Endothelial cell of umbilical vein (primary cell): ENCODE results near the gene CDKN2B-AS1. TPM values are rescaled to one million over a fixed set of nuclear protein-coding genes. Genes with fewer than 3 reads are reported as not detected.

Experiments used
- BruUV-seq: library from RNA; stranded (reverse); fragments of 400-500 nt; replicated peaks from 2 replicates; lab custom pipeline; 2021; lab: Mats Ljungman, UMichigan
- CTCF ChIA-PET: fragments of 300-600, 350-600 bp; sonication (Branson Sonifier 250); formaldehyde crosslinking; loops from one replicate; lab custom pipeline; 2021; ENCODE audit warnings: antibody characterized with exemption, inconsistent platforms; lab: Charles Lee
- POLR2A ChIA-PET: fragments of 300-600, 350-600 bp; sonication (Branson Sonifier 250); formaldehyde crosslinking; loops from one replicate; lab custom pipeline; 2021; ENCODE audit warnings: antibody characterized with exemption, inconsistent platforms; lab: Charles Lee
- DNase-seq: peaks from one replicate; pipeline ENCODE4 v3.0.0-alpha.2; 2011; ENCODE audit warnings: low read depth, low spot score
- FAIRE-seq: peaks from 2 replicates; lab custom pipeline; 2011; peaks lifted over from hg19 to GRCh38; lab: Jason Lieb, UNC
- H2AFZ ChIP-seq: 2 replicates; pipeline ENCODE4 v1.6.0; 2012; ENCODE audit warnings: low read depth, low read length, control low read depth, inconsistent platforms
- H3K27ac ChIP-seq: 2 replicates; pipeline ENCODE4 v1.5.1; 2011; ENCODE audit warnings: low read depth, mild to moderate bottlenecking, control low read depth, low read length, moderate library complexity; ENCODE audit not compliant: insufficient read depth
- H3K27me3 ChIP-seq, 2 experiments: 2 replicates each; pipeline versions ENCODE4 v1.6.0 to v1.6.1; 2011; ENCODE audit warnings: low read length in 2 of 2, mixed read lengths in 1 of 2; ENCODE audit not compliant: control insufficient read depth in 2 of 2, insufficient read depth in 2 of 2
- H3K36me3 ChIP-seq, 2 experiments: 2 replicates in 1 of 2; 3 replicates in 1 of 2; pipeline ENCODE4 v1.5.1; 2011; ENCODE audit warnings: low read length in 2 of 2, mild to moderate bottlenecking in 1 of 2, moderate library complexity in 1 of 2; ENCODE audit not compliant: control insufficient read depth in 2 of 2, insufficient read depth in 2 of 2; ENCODE audit errors: extremely low read depth in 1 of 2
- H3K4me1 ChIP-seq: 3 replicates; pipeline ENCODE4 v1.5.1; 2011; ENCODE audit warnings: mild to moderate bottlenecking, low read length; ENCODE audit not compliant: control insufficient read depth, insufficient read depth; ENCODE audit errors: extremely low read depth
- H3K4me2 ChIP-seq: 2 replicates; pipeline ENCODE4 v1.6.1; 2011; ENCODE audit warnings: low read length, control low read depth, mixed read lengths; ENCODE audit not compliant: insufficient read depth
- H3K4me3 ChIP-seq, 3 experiments: fragments of 200-600 bp in 1 of 3; sonication (generic), shearing (Covaris generic) in 1 of 3; replicated peaks in 1 of 3; 2 replicates each; pipeline ENCODE4 v1.5.1; 2011 to 2016; ENCODE audit warnings: control low read depth in 3 of 3, low read length in 3 of 3, mild to moderate bottlenecking in 2 of 3, inconsistent platforms in 1 of 3, low read depth in 1 of 3, moderate library complexity in 1 of 3; ENCODE audit not compliant: insufficient read depth in 1 of 3
- H3K79me2 ChIP-seq: 2 replicates; pipeline ENCODE4 v1.6.0; 2012; ENCODE audit warnings: low read length, inconsistent platforms; ENCODE audit not compliant: control insufficient read depth, insufficient read depth
- H3K9ac ChIP-seq: replicated peaks from 2 replicates; pipeline ENCODE3; 2011; ENCODE audit warnings: low read length, control low read depth; ENCODE audit not compliant: insufficient read depth; ENCODE audit errors: extremely low read depth
- H3K9me1 ChIP-seq: replicated peaks from 3 replicates; pipeline ENCODE4 v1.6.0; 2011; ENCODE audit warnings: mild to moderate bottlenecking, low read length; ENCODE audit not compliant: control insufficient read depth, insufficient read depth; ENCODE audit errors: extremely low read depth
- H3K9me3 ChIP-seq: replicated peaks from 2 replicates; pipeline ENCODE4 v1.5.1; 2012; ENCODE audit warnings: low read length, inconsistent platforms; ENCODE audit not compliant: control insufficient read depth, insufficient read depth
- H4K20me1 ChIP-seq: replicated peaks from 2 replicates; pipeline ENCODE3; 2011; ENCODE audit warnings: mild to moderate bottlenecking, low read length; ENCODE audit not compliant: control insufficient read depth, insufficient read depth; ENCODE audit errors: extremely low read depth
- CTCF ChIP-seq, 2 donors: IDR thresholded peaks; 1 replicate in 1 of 2; 2 replicates in 1 of 2; pipeline ENCODE4 v1.5.1; 2011; ENCODE audit warnings: low read length in 2 of 2, mild to moderate bottlenecking in 2 of 2, moderate library complexity in 2 of 2, control low read depth in 1 of 2, inconsistent platforms in 1 of 2, low read depth in 1 of 2; ENCODE audit not compliant: insufficient read depth in 1 of 2; ENCODE audit errors: extremely low read depth in 1 of 2
- EZH2 ChIP-seq: IDR thresholded peaks from 2 replicates; pipeline ENCODE4 v1.6.1; 2012; ENCODE audit warnings: borderline replicate concordance, low read depth, mild to moderate bottlenecking, moderate library complexity, low read length, inconsistent platforms; ENCODE audit not compliant: severe bottlenecking
- MAX ChIP-seq: IDR thresholded peaks from 2 replicates; pipeline ENCODE4 v1.6.1; 2011; ENCODE audit not compliant: insufficient read depth, insufficient read length
- dilution Hi-C: fragments of 300-500 bp; cut with MboI; formaldehyde crosslinking; loops from one replicate; pipeline ENCODE4 v1.15.0; 2019; ENCODE audit warnings: low sequenced_read_pairs; ENCODE audit not compliant: extremely low pct_ligation_motif_present
- intact Hi-C: fragments of 100-400 bp; cut with micrococcal nuclease; formaldehyde crosslinking; loops from one replicate; pipeline ENCODE4 v1.10.0; 2022
- polyA plus RNA-seq, 4 experiments: library from polyadenylated mRNA; depleted of rRNA in 3 of 4; stranded (reverse) in 3 of 4; unstranded in 1 of 4; fragments of >200 nt; gene quantifications; 2 replicates each; pipeline versions ENCODE4 v1.2.1 to v1.2.3, GENCODE V29; 2011 to 2012; ENCODE audit warnings: missing spikeins in 1 of 4
- total RNA-seq: library from RNA; stranded (reverse); gene quantifications from 2 replicates; pipeline ENCODE4 v1.2.3, GENCODE V29; 2021

The CDKN2B-AS1 gene
- total and polyA plus RNA-seq, 2 donors (not counting 3 experiments of a cell fraction or from before 2014, with no cell fraction given): 0.44 to 1.9 TPM

DNA sequence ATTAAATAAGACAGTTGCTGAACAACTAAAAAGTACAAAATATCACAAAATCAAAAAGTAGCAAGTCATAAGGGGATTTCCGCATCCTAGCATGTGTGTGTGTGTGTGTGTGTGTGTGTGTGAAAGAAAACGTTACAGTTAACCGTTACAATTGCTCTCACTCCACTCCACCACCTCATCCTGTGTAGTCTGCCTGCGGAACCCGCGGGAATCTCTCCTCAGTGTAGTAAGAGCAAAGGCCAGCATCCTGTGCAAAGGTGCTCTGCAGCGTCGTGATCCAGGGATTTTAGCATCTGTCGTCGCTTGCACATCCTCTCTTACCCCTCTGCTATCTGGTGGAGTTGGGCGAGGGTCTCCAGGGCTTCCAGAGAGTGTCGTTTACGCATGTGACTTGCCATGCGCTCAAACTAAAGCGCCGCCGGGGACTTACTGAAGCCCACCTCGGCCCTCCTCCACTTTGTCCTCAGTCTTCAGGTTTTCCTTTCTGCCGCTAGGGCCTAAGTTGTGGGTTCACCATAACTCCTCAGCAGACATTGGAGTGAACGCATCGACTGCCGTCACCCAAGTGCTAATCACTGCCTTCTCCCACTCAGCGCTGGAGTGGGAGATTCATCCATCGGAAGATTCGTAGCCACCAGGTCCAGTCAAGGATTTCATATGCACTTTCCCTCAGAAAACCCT is 10.6 kb downstream of the CDKN2B-AS1 start:
- peaks cover 16% of the 10 kb centered on the region for H3K4me1 ChIP-seq
- peak overlapping the region; percentile 26 for H3K4me2 ChIP-seq
- no peak overlapping the region for H3K27ac ChIP-seq
- no peaks in the 10 kb centered on the region for H3K9me1 ChIP-seq
- no peak overlapping the region for H3K4me3 ChIP-seq
- H3K27me3 ChIP-seq: peaks cover 18 to 54% of the 10 kb centered on the region in 2 experiments
- H3K9me3 ChIP-seq: no peaks in the 10 kb centered on the region
- no peak overlapping the region for H2AFZ ChIP-seq
- no peaks in the 10 kb centered on the region for H4K20me1 ChIP-seq
- dilution Hi-C loops: no loop called here
- TF ChIP-seq MAX (no peak), EZH2 (no peak), CTCF (IDR thresholded peaks at IDR 0.05; ENCODE audit: extremely low read depth in 1 of 2, insufficient read depth in 1 of 2, low read depth in 1 of 2, low read length in 2 of 2) (peak in 1 of 2 donors; percentile 35)
- DNase-seq (peak; percentile 33), FAIRE-seq (no peak)
- H3K79me2 ChIP-seq: no peaks in the 10 kb centered on the region
- no peaks in the 10 kb centered on the region for H3K36me3 ChIP-seq
- ChIA-PET CTCF (no interaction called here), POLR2A (no interaction called here)
- no TSS peak for BruUV-seq
- intact Hi-C loops: loop anchor here (2.0 to 5.0 kb wide), 3 partner anchors 24 to 442 kb away; partner anchors contain the start of gene DMRTA1
- no peak overlapping the region for H3K9ac ChIP-seq
